HL-60 (cell line): ENCODE data around the gene ACTR3C.

Source experiments
- DNase-seq, 2 experiments: peaks; one replicate each; pipeline ENCODE4 v3.0.0-alpha.2; 2010 to 2020; ENCODE audit warnings: low read depth in 1 of 2, low spot score in 1 of 2
- H3K27ac ChIP-seq: fragments of 250-450 bp; sonication (Bioruptor Pico); replicated peaks from 2 replicates; pipeline ENCODE4 v1.5.1; 2020; ENCODE audit warnings: mild to moderate bottlenecking, moderate library complexity
- H3K27me3 ChIP-seq: fragments of 250-450 bp; sonication (Bioruptor Pico); 2 replicates; pipeline ENCODE4 v1.5.1; 2021; ENCODE audit warnings: mild to moderate bottlenecking, moderate library complexity; ENCODE audit not compliant: insufficient read depth, poor library complexity, severe bottlenecking
- H3K4me3 ChIP-seq: replicated peaks from 2 replicates; pipeline ENCODE4 v1.5.1; 2011; ENCODE audit warnings: mild to moderate bottlenecking, control low read depth, low read length; ENCODE audit not compliant: insufficient read depth
- GABPA ChIP-seq: IDR thresholded peaks from 2 replicates; pipeline ENCODE4 v1.6.1; 2012; ENCODE audit warnings: low read depth
- POLR2AphosphoS5 ChIP-seq: IDR thresholded peaks from 2 replicates; pipeline ENCODE4 v1.6.1; 2012; ENCODE audit warnings: low read depth
- SPI1 ChIP-seq: IDR thresholded peaks from 2 replicates; pipeline ENCODE4 v1.6.1; 2012; ENCODE audit warnings: low read depth, mild to moderate bottlenecking, borderline replicate concordance
- TF ChIP-seq, protein P1 (sequence below): IDR thresholded peaks from 2 replicates; pipeline ENCODE4 v1.6.1; 2012; ENCODE audit warnings: low read depth; ENCODE audit not compliant: insufficient replicate concordance
- TF ChIP-seq, protein P2 (sequence below): IDR thresholded peaks from one replicate; pipeline ENCODE4 v1.5.1; 2011; ENCODE audit warnings: low read length, control low read depth, inconsistent platforms; ENCODE audit not compliant: insufficient read depth

ACTR3C gene

DNA sequence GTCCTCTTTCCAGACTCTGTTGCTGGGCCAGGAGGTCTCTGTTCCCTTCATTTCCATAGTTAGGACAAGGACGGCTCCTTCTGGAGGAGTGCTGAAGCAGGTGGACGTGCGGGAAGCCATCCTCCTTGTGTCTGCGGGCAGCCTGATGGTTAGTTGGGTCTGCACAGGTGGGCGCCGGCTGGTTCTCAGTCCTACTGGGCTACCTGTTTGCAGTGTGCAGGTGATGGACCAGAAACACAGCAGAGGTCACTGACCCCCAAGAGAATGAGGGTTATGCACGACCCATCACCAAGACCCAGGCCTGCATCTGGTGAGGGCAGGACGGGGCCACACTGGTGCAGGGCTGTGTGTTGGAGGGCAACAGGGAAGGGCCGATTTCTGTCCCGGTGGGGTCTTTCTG lies 10.3 kb upstream of the ACTR3C start:
- Histone ChIP-seq H3K4me3 (no peak overlapping the region), H3K27me3 (no peaks in the 10 kb centered on the region), H3K27ac (no peak overlapping the region)
- TF ChIP-seq, protein P1, sequence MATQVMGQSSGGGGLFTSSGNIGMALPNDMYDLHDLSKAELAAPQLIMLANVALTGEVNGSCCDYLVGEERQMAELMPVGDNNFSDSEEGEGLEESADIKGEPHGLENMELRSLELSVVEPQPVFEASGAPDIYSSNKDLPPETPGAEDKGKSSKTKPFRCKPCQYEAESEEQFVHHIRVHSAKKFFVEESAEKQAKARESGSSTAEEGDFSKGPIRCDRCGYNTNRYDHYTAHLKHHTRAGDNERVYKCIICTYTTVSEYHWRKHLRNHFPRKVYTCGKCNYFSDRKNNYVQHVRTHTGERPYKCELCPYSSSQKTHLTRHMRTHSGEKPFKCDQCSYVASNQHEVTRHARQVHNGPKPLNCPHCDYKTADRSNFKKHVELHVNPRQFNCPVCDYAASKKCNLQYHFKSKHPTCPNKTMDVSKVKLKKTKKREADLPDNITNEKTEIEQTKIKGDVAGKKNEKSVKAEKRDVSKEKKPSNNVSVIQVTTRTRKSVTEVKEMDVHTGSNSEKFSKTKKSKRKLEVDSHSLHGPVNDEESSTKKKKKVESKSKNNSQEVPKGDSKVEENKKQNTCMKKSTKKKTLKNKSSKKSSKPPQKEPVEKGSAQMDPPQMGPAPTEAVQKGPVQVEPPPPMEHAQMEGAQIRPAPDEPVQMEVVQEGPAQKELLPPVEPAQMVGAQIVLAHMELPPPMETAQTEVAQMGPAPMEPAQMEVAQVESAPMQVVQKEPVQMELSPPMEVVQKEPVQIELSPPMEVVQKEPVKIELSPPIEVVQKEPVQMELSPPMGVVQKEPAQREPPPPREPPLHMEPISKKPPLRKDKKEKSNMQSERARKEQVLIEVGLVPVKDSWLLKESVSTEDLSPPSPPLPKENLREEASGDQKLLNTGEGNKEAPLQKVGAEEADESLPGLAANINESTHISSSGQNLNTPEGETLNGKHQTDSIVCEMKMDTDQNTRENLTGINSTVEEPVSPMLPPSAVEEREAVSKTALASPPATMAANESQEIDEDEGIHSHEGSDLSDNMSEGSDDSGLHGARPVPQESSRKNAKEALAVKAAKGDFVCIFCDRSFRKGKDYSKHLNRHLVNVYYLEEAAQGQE: no peak
- TF ChIP-seq, protein P2, sequence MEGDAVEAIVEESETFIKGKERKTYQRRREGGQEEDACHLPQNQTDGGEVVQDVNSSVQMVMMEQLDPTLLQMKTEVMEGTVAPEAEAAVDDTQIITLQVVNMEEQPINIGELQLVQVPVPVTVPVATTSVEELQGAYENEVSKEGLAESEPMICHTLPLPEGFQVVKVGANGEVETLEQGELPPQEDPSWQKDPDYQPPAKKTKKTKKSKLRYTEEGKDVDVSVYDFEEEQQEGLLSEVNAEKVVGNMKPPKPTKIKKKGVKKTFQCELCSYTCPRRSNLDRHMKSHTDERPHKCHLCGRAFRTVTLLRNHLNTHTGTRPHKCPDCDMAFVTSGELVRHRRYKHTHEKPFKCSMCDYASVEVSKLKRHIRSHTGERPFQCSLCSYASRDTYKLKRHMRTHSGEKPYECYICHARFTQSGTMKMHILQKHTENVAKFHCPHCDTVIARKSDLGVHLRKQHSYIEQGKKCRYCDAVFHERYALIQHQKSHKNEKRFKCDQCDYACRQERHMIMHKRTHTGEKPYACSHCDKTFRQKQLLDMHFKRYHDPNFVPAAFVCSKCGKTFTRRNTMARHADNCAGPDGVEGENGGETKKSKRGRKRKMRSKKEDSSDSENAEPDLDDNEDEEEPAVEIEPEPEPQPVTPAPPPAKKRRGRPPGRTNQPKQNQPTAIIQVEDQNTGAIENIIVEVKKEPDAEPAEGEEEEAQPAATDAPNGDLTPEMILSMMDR: no peak
- TF ChIP-seq GABPA (no peak), POLR2AphosphoS5 (no peak), SPI1 (no peak)
- DNase-seq: no peak

DNA sequence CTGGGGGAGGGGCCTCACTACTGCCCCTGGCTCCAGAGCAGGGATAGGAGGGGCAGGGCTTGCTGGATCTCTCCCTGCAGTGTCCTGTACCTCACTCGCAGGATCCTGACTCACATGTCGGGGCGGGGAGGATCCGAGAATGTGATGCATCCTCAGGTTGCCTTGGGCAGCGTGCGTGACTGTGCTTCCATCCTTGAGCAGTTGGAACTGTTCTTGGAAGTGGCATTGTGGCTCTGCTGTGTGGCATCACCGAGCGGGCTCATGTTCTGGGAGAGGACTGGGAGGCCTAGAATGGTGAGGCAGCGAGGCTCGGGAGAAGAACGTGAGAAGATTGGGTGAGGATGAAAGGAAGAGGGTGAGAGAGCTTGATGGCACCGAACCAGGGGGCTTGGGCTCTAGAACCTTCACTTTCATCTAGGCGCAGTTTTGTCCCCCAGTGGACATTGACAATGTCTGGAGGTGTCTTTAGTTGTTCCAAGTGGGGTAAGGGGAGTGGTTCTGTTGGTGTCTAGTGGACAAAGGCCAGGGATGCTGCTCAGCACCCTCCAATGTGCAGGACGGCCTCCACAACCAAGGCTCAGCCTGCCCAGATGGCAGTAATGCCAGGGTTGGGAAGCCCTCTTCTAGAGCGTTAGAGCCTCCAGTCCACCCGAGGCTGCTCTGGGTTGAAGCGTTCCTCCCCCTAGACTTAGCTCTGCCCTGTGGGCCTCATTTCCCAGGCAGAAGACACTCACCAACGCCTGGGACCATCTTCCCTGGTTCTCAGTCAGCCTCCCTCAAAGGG lies 9.7 kb upstream of the ACTR3C start:
- TF ChIP-seq GABPA (no peak), POLR2AphosphoS5 (no peak), SPI1 (no peak)
- TF ChIP-seq, protein P1: no peak
- TF ChIP-seq, protein P2: no peak
- DNase-seq: no peak
- H3K4me3 ChIP-seq: no peak overlapping the region
- H3K27me3 ChIP-seq: no peaks in the 10 kb centered on the region
- no peak overlapping the region for H3K27ac ChIP-seq

DNA sequence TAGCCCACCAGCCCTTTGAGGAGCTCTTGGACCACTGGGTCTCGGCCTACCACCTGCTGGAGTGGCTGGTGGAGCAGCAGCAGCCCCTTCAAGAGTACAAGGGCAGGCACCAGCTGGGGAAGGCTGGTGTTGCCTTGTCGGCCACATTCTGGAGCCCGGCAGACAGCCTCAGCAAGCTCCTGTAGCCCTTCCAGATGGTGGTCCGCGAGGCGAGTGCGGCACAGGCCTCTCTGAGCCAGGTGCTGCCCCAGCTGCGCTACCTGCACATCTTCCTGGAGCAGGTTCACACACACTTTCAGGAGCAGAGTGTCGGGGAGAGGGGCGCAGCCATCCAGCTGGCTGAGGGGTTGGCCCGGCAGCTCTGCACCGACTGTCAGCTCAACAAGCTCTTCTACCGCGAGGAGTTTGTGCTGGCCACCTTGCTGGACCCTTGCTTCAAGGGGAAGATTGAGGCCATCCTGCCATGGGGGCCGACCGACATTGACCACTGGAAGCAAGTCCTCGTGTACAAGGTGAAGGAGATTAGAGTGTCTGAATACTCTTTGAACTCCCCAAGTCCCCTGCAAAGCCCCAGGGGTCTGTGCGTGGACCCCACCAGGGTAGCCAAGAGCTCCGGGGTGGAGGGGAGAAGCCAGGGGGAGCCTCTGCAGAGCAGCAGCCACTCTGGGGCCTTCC lies 7.0 kb upstream of the ACTR3C start:
- TF ChIP-seq, protein P1: no peak
- TF ChIP-seq, protein P2: no peak
- no peak for TF ChIP-seq GABPA
- no peak for TF ChIP-seq SPI1
- no peak for TF ChIP-seq POLR2AphosphoS5
- Histone ChIP-seq H3K27me3 (no peaks in the 10 kb centered on the region), H3K27ac (no peak overlapping the region)

More for the DNA sequence above, 7.0 kb upstream of the ACTR3C start:
- no peak overlapping the region for H3K4me3 ChIP-seq
- DNase-seq: no peak
